ENCODE data around the gene AHSG.
A peak's percentile ranks its signal among the peaks of the same experiment; 100 is the strongest.

Gene AHSG

GRCh38 chr3:186592682-186593081, 20.2 kb upstream of the AHSG start:
- DNase-seq (ENCODE audit: low read depth), result no peak

DNA sequence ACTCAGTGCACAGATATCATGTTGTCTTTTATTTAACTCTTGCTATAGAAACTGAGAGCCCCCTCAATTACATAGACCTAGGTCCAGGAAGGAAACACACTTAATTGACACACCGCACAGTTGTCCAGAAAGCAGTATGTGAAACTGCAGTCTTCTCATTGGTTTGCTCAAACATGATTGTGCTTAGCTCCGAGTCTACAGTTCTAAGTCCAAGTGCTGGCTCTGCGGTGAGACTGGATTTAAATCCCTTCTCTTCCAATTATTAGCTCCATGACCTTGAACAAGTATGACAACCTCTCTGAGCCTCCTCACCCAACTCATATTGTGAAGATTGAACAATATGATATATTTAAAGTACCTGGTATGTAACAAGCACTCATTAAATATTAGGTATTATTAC, 19.0 kb upstream of the AHSG start:
- no peak for DNase-seq (ENCODE audit: low read depth)

DNA sequence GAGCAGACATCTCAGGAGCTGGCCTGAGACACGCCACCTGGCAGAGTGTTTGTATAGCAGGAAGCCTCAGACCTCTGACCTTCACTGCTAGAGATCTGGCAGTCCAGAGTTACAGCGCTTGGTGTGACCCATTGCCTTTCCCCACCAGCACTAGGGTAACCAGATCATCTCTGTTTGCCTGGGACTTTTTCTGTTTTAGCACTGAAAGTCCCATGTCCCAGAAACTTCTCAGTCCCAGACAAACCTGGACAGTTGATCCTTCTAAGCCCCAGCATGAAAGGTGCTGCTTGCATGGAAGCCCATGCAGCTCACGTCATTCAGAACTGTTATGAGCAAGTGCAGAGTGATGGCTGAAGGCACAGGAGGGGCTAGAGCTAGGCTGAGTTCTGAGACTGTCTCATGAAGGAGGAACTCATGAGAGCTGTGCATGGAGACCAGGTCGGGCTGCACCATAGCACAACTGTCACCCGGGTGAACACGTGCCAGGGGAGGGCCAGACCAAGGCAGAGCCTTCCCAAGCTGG, 18.2 kb upstream of the AHSG start:
- no peak for DNase-seq (ENCODE audit: low read depth)

DNA sequence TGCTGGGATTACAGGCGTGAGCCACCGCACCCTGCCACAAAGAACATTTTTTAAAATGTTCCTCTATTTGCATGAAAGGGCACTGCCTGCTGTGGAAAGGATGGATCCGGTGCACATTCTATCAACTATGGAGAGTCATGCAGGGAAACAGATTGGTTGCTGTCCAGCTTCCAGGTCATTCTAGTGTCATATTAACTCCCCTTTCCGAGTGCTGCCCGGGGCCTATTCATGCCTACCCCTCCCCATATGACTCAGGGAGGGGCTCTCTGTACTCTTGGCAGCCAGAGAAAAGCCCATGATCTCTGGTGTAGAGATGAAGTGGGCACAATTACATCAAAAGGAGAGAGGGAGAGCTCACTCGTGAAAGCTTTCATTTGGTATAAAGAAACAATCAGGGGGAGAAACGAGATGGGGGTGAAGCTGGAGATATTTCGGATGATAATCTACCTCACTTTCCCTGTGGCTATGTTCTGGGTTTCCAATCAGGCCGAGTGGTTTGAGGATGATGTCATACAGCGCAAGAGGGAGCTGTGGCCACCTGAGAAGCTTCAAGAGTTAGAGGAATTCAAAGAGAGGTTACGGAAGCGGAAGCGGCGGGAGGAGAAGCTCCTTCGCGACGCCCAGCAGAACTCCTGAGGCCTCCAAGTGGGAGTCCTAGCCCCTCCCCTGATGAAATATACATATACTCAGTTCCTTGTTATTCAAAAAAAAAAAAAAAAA, 16.1 kb upstream of the AHSG start:
- DNase-seq (ENCODE audit: low read depth), result no peak

DNA sequence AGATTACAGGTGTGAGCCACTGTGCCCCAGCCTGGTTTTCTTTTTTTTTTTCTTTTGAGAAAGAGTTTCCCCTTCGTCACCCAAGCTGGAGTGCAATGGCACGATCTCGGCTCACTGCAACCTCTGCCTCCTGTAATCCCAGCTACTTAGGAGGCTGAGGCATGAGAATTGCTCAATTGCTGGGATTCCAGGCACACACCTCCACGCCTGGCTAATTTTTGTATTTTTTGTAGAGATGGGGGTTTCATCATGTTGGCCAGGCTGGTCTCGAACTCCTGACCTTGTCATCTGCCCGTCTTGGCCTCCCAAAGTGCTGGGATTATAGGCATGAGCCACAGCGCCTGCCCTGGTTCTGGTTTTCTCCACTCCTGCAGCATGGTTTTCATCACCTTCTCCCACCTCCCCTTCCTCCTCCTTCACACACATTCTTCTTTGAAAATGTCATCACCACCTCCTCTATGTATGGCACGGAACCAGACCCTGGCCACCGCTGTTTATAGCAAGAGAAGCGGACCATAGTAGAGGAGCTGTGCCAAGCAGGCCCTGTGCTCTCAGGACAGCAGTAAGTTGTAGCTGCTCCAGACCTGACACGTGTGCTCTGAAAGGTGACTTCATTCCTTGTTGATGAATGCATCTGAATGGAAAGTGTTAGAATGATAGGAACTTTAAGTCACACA, 14.6 kb upstream of the AHSG start:
- DNase-seq (ENCODE audit: low read depth), result no peak

GRCh38 chr3:186598794-186599141, 14.1 kb upstream of the AHSG start:
- no peak for DNase-seq (ENCODE audit: low read depth)

DNA sequence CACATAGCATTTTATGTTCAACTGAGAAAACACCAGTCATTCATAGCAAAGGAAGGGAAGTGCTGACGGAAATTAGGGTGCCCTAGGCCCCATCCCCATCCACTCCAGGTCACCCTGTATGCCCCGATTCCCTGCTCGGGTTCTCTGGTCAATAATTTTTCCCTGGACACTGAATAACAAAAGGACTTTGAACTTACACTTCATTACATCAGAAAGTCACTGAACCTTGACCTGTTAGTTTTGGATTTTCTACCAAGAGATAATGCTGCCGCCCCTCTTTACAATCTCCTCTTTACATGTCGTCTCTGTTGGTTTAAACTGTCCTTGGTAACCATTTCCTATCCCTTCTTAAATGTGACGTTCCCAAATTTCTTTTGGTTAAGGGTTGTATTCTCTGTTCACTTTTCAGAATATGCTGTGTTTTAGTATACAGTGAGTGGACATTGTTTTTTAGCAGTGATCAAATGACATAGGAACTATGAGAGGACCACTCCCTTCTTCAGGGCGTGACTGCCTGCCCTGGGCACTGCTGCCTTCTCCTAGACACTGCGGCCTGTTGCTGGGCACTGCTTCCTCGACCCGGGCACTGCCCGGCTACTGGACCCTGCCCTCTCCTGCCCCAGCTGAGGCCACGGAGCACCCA, 13.6 kb upstream of the AHSG start:
- DNase-seq (ENCODE audit: low read depth), result no peak

GRCh38 chr3:186599785-186600166, 13.1 kb upstream of the AHSG start:
- no peak for DNase-seq (ENCODE audit: low read depth)

- no peak for DNase-seq (ENCODE audit: low read depth)
Observed at GRCh38 chr3:186600896-186601295, 12.0 kb upstream of the AHSG start.

DNA sequence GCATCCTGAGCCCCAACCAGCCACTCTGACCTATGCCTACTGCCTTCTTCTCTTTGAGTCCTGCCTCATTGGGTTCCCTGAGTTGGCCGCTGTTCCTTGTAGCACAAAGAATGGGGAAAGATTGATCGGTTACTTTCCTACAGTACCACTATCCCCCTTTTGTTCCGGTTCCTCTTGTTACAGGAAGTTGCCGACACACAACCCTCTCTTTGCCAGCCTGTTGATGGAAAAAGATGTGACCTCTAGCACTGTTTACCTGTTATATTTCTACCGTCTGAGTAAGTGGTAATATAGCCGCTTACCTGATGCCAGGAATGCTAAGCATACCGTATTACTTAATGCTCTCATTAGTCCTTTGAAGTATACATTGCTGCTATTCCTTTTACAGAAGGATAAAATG, 9.7 kb upstream of the AHSG start:
- no peak for DNase-seq (ENCODE audit: low read depth)

DNA sequence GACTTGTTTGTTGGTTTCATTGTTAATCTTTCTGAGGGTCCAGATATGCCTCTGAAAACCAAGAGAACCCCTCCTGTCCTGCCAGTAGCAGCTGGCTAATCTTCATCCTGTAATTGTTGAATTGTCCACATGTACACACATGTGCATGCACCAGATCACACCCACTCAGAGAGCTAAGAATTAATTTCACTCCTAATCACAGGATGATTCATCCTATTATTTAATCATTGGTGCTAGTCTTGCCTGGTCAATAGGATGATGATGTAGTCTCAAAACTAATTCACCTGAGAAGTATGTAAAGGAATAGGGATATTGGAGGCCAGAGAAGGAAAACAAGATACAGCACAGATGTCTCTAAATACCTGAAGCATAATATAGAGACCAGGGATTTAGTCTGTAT, 7.8 kb upstream of the AHSG start:
- DNase-seq (ENCODE audit: low read depth), result no peak

DNA sequence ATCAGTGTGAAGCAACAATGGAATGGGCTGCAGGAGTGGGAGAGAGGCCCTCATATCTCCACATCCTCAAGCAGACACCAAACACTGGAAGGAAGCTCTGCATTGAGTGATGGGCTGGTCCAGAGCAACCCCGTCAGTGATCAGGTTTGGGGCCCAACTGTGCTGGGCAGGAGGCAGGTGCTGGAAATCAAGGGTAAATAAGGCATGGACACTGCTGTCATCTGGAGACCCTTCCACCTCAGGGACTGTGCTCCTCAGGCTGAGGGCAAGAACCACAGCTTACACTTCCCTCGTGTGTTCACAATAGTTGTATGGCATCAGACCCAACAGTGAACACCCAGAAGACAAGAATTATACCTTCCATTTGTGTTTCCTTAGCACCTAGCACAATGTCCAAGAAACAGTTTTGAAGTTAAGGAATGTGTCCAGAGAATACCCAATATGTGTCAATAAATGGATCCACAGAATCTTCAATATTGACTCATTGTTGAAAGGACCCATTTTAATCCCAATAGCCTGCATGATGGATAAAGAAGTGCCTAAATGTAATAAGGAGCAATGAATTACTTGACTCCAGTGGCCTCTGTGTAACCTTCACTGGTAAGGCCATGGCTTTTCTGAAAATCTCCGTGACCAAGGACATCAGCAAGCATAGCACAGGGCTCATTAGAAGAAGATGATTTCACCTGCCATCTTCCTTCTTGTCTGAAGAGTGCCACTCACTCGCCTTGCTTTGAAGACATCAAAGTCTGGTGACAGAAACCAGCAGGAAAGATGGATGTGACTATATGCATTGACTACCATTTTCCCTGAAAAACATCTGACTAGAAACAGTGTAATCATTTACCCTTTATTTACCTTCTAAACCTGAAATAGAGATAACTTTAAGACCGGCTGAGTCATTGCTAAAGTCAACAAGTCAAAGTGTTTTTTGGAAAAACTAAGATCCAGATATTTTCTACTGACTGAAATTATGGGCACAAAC, 7.0 kb upstream of the AHSG start:
- DNase-seq (ENCODE audit: low read depth), result no peak

DNA sequence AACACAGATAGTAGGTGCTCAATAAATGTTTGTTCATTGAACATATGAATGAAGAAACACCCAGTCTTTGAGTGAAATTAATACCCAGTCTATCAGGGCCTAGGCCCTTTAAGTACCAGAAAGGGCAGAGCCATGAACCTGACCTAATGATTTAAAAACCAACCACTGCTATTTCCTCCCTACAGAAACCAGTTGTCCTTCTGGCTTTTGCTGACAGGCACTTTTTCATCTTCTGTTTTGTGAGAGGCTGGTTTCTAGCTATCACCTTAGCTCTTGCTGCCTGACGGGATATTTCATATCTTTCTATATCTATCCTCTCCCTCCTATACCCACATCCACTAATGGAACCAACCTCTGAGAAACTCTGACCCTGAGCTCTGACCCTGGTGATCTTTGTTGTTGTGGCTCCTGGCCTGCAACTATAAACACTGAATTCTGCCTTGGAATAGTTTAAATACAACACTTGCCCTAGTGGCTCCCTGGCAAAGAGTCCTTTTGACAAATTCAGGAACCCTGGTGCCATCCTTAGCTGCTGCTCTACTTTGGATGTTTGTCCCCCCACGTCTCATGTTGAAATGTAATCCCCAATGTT, 4.1 kb upstream of the AHSG start:
- no peak for DNase-seq (ENCODE audit: low read depth)

GRCh38 chr3:186609247-186609868, 3.5 kb upstream of the AHSG start:
- no peak for DNase-seq (ENCODE audit: low read depth)

DNA sequence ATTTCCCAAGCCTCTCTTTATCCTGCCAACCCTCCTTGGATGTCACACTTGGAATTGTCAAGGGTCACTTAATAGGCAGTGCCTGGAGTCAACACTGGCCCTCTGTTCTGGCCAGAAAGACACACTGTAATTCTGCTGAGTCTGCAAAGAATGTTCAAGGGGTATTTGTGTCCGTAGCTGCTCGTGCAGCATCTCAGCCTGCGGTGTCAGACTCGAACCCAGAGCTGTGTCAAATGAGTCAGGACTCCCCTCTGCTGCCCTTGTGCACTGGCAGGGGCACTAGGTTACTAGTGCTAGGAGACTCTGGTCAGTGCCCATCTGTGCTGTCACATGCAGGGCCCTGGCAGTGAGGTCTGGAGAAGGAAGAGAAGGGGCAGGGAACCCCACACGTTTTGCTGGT, 795 bp upstream of the AHSG start:
- no peak for DNase-seq (ENCODE audit: low read depth)

- no peak for DNase-seq (ENCODE audit: low read depth)
Observed at GRCh38 chr3:186613637-186614265, 891 bp downstream of the AHSG start.

GRCh38 chr3:186614266-186614596, 1.4 kb downstream of the AHSG start:
- no peak for DNase-seq (ENCODE audit: low read depth)

- peak; percentile 57 for DNase-seq (ENCODE audit: low read depth)
Observed at GRCh38 chr3:186614597-186615483, 2.0 kb downstream of the AHSG start.

DNA sequence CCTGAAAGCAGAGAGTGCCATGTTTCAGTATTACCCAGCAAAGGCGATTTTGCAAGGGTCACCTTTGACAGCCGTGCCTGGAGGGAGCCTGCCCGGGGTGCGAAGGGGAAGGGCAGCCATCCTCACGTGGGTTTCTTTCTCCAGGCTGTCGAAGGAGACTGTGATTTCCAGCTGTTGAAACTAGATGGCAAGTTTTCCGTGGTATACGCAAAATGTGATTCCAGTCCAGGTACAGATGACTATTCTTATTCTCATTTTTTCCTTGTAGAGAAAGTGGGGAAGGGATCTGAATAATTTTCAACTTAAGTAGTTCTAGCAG, 3.4 kb downstream of the AHSG start:
- DNase-seq (ENCODE audit: low read depth), result no peak

Data from activated T-helper 1 cell treated with Interleukin-2 at 50 U/mL for 16 hours (primary cell).